Neural cell (in vitro differentiated cells): Measurements from ENCODE around the gene TSC1. TPM values are rescaled to one million over a fixed set of nuclear protein-coding genes. Genes with fewer than 3 reads are reported as not detected.

Experiments
- H2AFZ ChIP-seq: fragments of 200-600, 300-800 bp; sonication (generic), shearing (Covaris generic); 2 replicates; pipeline ENCODE4 v1.6.0; 2014; ENCODE audit warnings: low read depth, mild to moderate bottlenecking, antibody characterized with exemption, low read length, moderate library complexity
- H3F3A ChIP-seq: fragments of 200-600 bp; shearing (Covaris generic); 2 replicates; pipeline ENCODE4 v1.6.1; 2016; ENCODE audit warnings: mild to moderate bottlenecking, moderate library complexity, mixed read lengths, antibody characterized with exemption, low read length; ENCODE audit not compliant: insufficient read depth, poor library complexity, severe bottlenecking
- H3K27ac ChIP-seq: fragments of 200-600, 300-800 bp; sonication (generic), shearing (Covaris generic); 2 replicates; pipeline ENCODE4 v1.5.1; 2014; ENCODE audit warnings: mild to moderate bottlenecking, low read length, moderate library complexity
- H3K27me3 ChIP-seq: fragments of 300-800, 200-600 bp; sonication (generic), shearing (Covaris generic); 2 replicates; pipeline ENCODE4 v1.6.0; 2014; ENCODE audit warnings: mild to moderate bottlenecking, low read depth, low read length, moderate library complexity; ENCODE audit not compliant: insufficient read depth
- H3K36me3 ChIP-seq: fragments of 300-800, 200-600 bp; sonication (generic), shearing (Covaris generic); 2 replicates; pipeline ENCODE4 v1.5.1; 2014; ENCODE audit warnings: mild to moderate bottlenecking, antibody characterized with exemption, low read length, moderate library complexity; ENCODE audit not compliant: insufficient read depth
- H3K4me2 ChIP-seq: fragments of 300-800, 200-600 bp; sonication (generic), shearing (Covaris generic); 2 replicates; pipeline ENCODE4 v1.6.0; 2014; ENCODE audit warnings: mild to moderate bottlenecking, low read length
- H3K4me3 ChIP-seq: fragments of 300-800, 200-600 bp; sonication (generic), shearing (Covaris generic); 2 replicates; pipeline ENCODE4 v1.5.1; 2014; ENCODE audit warnings: mild to moderate bottlenecking, low read length, moderate library complexity
- H3K79me2 ChIP-seq: fragments of 200-600 bp; shearing (Covaris generic); replicated peaks from 2 replicates; pipeline ENCODE4 v1.6.0; 2014; ENCODE audit warnings: mild to moderate bottlenecking, low read length, moderate library complexity; ENCODE audit not compliant: insufficient read depth
- H3K9ac ChIP-seq: fragments of 300-800, 200-600 bp; sonication (generic), shearing (Covaris generic); 2 replicates; pipeline ENCODE4 v1.6.1; 2016; ENCODE audit warnings: mild to moderate bottlenecking, low read length, mixed read lengths
- H3K9me2 ChIP-seq: fragments of 200-600 bp; shearing (Covaris generic); 2 replicates; pipeline ENCODE4 v1.6.1; 2016; ENCODE audit warnings: mild to moderate bottlenecking, low read length, mixed read lengths; ENCODE audit not compliant: insufficient read depth
- H3K9me3 ChIP-seq: fragments of 200-600, 300-800 bp; sonication (generic), shearing (Covaris generic); 2 replicates; pipeline ENCODE4 v1.6.1; 2016; ENCODE audit warnings: mild to moderate bottlenecking, mixed run types, low read length, moderate library complexity, mixed read lengths
- H4K20me1 ChIP-seq: fragments of 200-600 bp; shearing (Covaris generic); 2 replicates; pipeline ENCODE4 v1.6.1; 2016; ENCODE audit warnings: mild to moderate bottlenecking, mixed run types; ENCODE audit not compliant: insufficient read depth
- CTCF ChIP-seq: fragments of 450-650 bp; IDR thresholded peaks from 2 replicates; pipeline ENCODE4 v1.5.1; 2014; ENCODE audit warnings: antibody characterized with exemption, mild to moderate bottlenecking, moderate library complexity; ENCODE audit not compliant: poor library complexity, severe bottlenecking
- EP300 ChIP-seq: fragments of 450-650 bp; conservative IDR thresholded peaks from 2 replicates; pipeline ENCODE4 v1.6.1; 2014; ENCODE audit warnings: antibody characterized with exemption, mild to moderate bottlenecking, moderate library complexity; ENCODE audit not compliant: poor library complexity, severe bottlenecking
- EZH2 ChIP-seq: fragments of 200-600, 300-800 bp; shearing (Covaris generic), sonication (generic); IDR thresholded peaks from 2 replicates; pipeline ENCODE4 v1.6.1; 2014; ENCODE audit warnings: antibody characterized with exemption, low read length, borderline replicate concordance, mild to moderate bottlenecking; ENCODE audit not compliant: insufficient read depth, poor library complexity, severe bottlenecking
- MXI1 ChIP-seq: fragments of 450-650 bp; conservative IDR thresholded peaks from 2 replicates; pipeline ENCODE4 v1.6.1; 2014; ENCODE audit warnings: antibody characterized with exemption, mild to moderate bottlenecking; ENCODE audit not compliant: poor library complexity, severe bottlenecking
- POLR2AphosphoS5 ChIP-seq: IDR thresholded peaks from 2 replicates; pipeline ENCODE4 v1.6.1; 2012
- RAD21 ChIP-seq: fragments of 450-650 bp; conservative IDR thresholded peaks from 2 replicates; pipeline ENCODE4 v1.6.1; 2014; ENCODE audit warnings: antibody characterized with exemption, mild to moderate bottlenecking, moderate library complexity
- REST ChIP-seq: IDR thresholded peaks from 2 replicates; pipeline ENCODE4 v1.6.1; 2012; ENCODE audit warnings: borderline replicate concordance
- SMC3 ChIP-seq: fragments of 450-650 bp; conservative IDR thresholded peaks from 2 replicates; pipeline ENCODE4 v1.6.1; 2014; ENCODE audit warnings: antibody characterized with exemption, mild to moderate bottlenecking, moderate library complexity; ENCODE audit not compliant: poor library complexity
- TAF1 ChIP-seq: IDR thresholded peaks from 2 replicates; pipeline ENCODE4 v1.6.1; 2012; ENCODE audit warnings: low read depth
- polyA plus RNA-seq: library from polyadenylated mRNA; depleted of rRNA; stranded (reverse); fragments of >200 nt; gene quantifications from 2 replicates; pipeline ENCODE4 v1.2.3, GENCODE V29; 2014

Gene TSC1
- polyA plus RNA-seq, 1 donor from 2014 or later = 47.1 TPM

- Histone ChIP-seq H3K9me2 (no peaks in the 10 kb centered on the region), H2AFZ (no peak overlapping the region), H3K9me3 (no peaks in the 10 kb centered on the region), H3K9ac (no peak overlapping the region), H3K4me2 (no peak overlapping the region), H3K27me3 (no peaks in the 10 kb centered on the region), H3K4me3 (no peak overlapping the region), H4K20me1 (no peaks in the 10 kb centered on the region), H3F3A (no peaks in the 10 kb centered on the region), H3K79me2 (no peaks in the 10 kb centered on the region), H3K27ac (no peak overlapping the region), H3K36me3 (no peaks in the 10 kb centered on the region)
- TF ChIP-seq TAF1 (no peak), RAD21 (no peak), POLR2AphosphoS5 (no peak)
These were observed 44.0 kb upstream of the TSC1 start for GRCh38 chr9:132988244-132989013.

DNA sequence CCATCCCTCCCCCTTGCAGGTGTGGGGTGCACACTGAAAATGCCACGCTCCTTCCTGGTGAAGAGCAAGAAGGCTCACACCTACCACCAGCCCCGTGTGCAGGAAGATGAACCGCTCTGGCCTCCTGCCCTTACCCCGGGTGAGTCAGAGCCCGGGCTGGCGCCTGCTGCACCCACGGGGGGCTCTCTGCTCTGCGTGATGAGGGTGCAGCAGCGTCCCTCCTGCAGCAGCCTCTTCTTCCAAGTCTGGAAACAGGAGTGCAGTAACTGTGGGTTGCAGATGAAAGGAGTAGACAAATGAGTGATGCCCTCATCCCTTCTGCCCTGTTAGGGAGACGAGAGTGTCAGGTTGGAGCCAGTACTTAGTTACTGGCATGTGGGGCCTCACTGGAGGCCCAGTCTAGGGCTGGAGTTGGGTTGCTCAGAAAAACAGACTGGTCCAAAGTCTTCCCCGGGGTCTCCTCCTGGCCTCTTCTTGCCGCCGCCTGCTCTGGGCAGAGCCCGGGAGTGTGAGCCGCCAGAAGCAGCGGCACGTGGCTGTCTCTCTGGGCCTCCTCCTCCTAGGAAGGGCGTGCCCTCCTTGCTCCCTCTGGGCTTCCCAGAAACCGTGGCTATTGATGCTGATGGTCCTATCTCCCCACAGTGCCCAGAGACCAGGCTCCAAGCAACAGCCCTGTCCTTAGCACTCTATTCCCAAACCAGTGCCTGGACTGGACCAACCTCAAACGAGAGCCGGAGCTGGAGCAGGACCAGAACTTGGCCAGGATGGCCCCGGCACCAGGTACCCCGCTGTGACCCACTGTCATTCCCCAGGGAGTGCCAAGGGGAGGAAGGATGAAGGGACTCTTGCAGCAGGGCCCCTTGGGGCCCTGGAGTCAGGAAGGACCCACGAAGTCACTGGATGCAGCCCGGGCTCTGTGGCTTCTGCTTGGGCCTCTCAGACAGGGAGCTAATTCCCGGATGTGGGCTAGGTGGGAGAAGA is 42.5 kb upstream of the TSC1 start:
- Histone ChIP-seq H3K27ac (no peak overlapping the region), H4K20me1 (no peaks in the 10 kb centered on the region), H3K9ac (no peak overlapping the region), H2AFZ (no peak overlapping the region), H3K36me3 (no peaks in the 10 kb centered on the region), H3K4me3 (no peak overlapping the region), H3K9me3 (no peaks in the 10 kb centered on the region), H3K27me3 (no peaks in the 10 kb centered on the region), H3K9me2 (no peaks in the 10 kb centered on the region), H3K4me2 (no peak overlapping the region), H3F3A (no peaks in the 10 kb centered on the region), H3K79me2 (no peaks in the 10 kb centered on the region)
- TF ChIP-seq EZH2 (no peak), REST (no peak), TAF1 (no peak), RAD21 (no peak), SMC3 (no peak), CTCF (no peak), EP300 (no peak), MXI1 (no peak), POLR2AphosphoS5 (no peak)
